Right atrium auricular region (tissue), 2 donors: ENCODE data around the gene EEA1. TPM values are rescaled to one million over a fixed set of nuclear protein-coding genes. Genes with fewer than 3 reads are reported as not detected.

Source experiments
- DNase-seq: peaks from one replicate; pipeline ENCODE4 v3.0.0-alpha.2; 2019; ENCODE audit warnings: low spot score
- H3K27ac ChIP-seq, 2 donors: fragments of 200-600 bp; sonication (generic); 1 replicate in 1 of 2; 2 replicates in 1 of 2; pipeline ENCODE4 v1.5.1; 2016 to 2019
- H3K27me3 ChIP-seq, 2 donors: fragments of 200-600 bp; sonication (generic); one replicate each; pipeline versions ENCODE4 v1.5.1 to v1.6.0; 2017 to 2019
- H3K36me3 ChIP-seq: fragments of 200-600 bp; sonication (generic); one replicate; pipeline ENCODE4 v1.5.1; 2016
- H3K4me1 ChIP-seq, 2 donors: fragments of 200-600 bp; sonication (generic); one replicate each; pipeline versions ENCODE4 v1.5.1 to v1.6.0; 2017 to 2019
- H3K4me3 ChIP-seq, 2 donors: fragments of 200-600 bp; sonication (generic); 1 replicate in 1 of 2; 2 replicates in 1 of 2; pipeline ENCODE4 v1.5.1; 2017 to 2019; ENCODE audit warnings: mild to moderate bottlenecking in 1 of 2, moderate library complexity in 1 of 2
- H3K9me3 ChIP-seq, 2 donors: fragments of 200-600 bp; sonication (generic); one replicate each; pipeline ENCODE4 v1.5.1; 2019
- CTCF ChIP-seq, 2 donors: fragments of 200-600 bp; sonication (generic); IDR thresholded peaks; one replicate each; pipeline ENCODE4 v1.5.1; 2019; ENCODE audit warnings: antibody characterized with exemption in 2 of 2
- total RNA-seq, 2 donors: library from RNA; depleted of rRNA; stranded (reverse); fragments of >200 nt; gene quantifications; one replicate each; pipeline ENCODE4 v1.1.0, GENCODE V29; 2016

EEA1 gene
- total RNA-seq, 2 donors from 2014 or later, result 15.3 to 16.2 TPM

- DNase-seq, result no peak
- no peak overlapping the region for H3K27ac ChIP-seq
- H3K9me3 ChIP-seq, result peaks cover 0 to 10% of the 10 kb centered on the region in 2 donors
- no peaks in the 10 kb centered on the region for H3K27me3 ChIP-seq
- no peaks in the 10 kb centered on the region for H3K4me1 ChIP-seq
- no peak for TF ChIP-seq CTCF (IDR thresholded peaks at IDR 0.05)
- H3K4me3 ChIP-seq, result no peak overlapping the region
- H3K36me3 ChIP-seq, result peaks cover 4% of the 10 kb centered on the region
These were observed 17.8 kb downstream of the EEA1 start for GRCh38 chr12:92911339-92911738.

- TF ChIP-seq CTCF (IDR thresholded peaks at IDR 0.05), result no peak
- no peak overlapping the region for H3K4me3 ChIP-seq
- H3K27me3 ChIP-seq, result no peaks in the 10 kb centered on the region
- H3K4me1 ChIP-seq, result no peaks in the 10 kb centered on the region
- peaks cover 0 to 10% of the 10 kb centered on the region in 2 donors for H3K9me3 ChIP-seq
- peaks cover 4% of the 10 kb centered on the region for H3K36me3 ChIP-seq
- no peak for DNase-seq
- H3K27ac ChIP-seq, result no peak overlapping the region
These were observed 21.0 kb downstream of the EEA1 start for GRCh38 chr12:92908108-92908507.

GRCh38 chr12:92905811-92906554 is 23.1 kb downstream of the EEA1 start:
- H3K4me3 ChIP-seq, result no peak overlapping the region
- TF ChIP-seq CTCF (IDR thresholded peaks at IDR 0.05), result no peak
- peaks cover 4% of the 10 kb centered on the region for H3K36me3 ChIP-seq
- H3K9me3 ChIP-seq, result peaks cover 0 to 10% of the 10 kb centered on the region in 2 donors
- H3K4me1 ChIP-seq, result no peaks in the 10 kb centered on the region
- DNase-seq, result no peak
- no peak overlapping the region for H3K27ac ChIP-seq
- no peaks in the 10 kb centered on the region for H3K27me3 ChIP-seq

GRCh38 chr12:92905258-92905810 is 23.8 kb downstream of the EEA1 start:
- no peak for TF ChIP-seq CTCF (IDR thresholded peaks at IDR 0.05)
- Histone ChIP-seq H3K4me3 (no peak overlapping the region), H3K4me1 (peaks cover 0 to 5% of the 10 kb centered on the region in 2 donors), H3K9me3 (peaks cover 0 to 10% of the 10 kb centered on the region in 2 donors), H3K27ac (no peak overlapping the region), H3K27me3 (no peaks in the 10 kb centered on the region), H3K36me3 (peaks cover 4% of the 10 kb centered on the region)
- DNase-seq, result no peak

GRCh38 chr12:92900941-92901340 is 28.2 kb downstream of the EEA1 start:
- no peaks in the 10 kb centered on the region for H3K27me3 ChIP-seq
- no peak for TF ChIP-seq CTCF (IDR thresholded peaks at IDR 0.05)
- H3K4me3 ChIP-seq, result no peak overlapping the region
- no peaks in the 10 kb centered on the region for H3K36me3 ChIP-seq
- H3K9me3 ChIP-seq, result no peaks in the 10 kb centered on the region
- peaks cover 0 to 21% of the 10 kb centered on the region in 2 donors for H3K4me1 ChIP-seq
- peak overlapping the region; percentile 73 to 90 for H3K27ac ChIP-seq
- DNase-seq, result no peak
